ENCODE data around the gene CELF1.
"Not testable (repeated sequence)": the region's sequence is repeated elsewhere in the genome, so short reads cannot be mapped to it uniquely, and the experiment has no call there.

The CELF1 gene

GRCh38 chr11:47573321-47573720 lies 20.4 kb upstream of the CELF1 start:
- no peak for DNase-seq (ENCODE audit: low spot score)

GRCh38 chr11:47572715-47573255 lies 19.9 kb upstream of the CELF1 start:
- no peak for DNase-seq (ENCODE audit: low spot score)

DNA sequence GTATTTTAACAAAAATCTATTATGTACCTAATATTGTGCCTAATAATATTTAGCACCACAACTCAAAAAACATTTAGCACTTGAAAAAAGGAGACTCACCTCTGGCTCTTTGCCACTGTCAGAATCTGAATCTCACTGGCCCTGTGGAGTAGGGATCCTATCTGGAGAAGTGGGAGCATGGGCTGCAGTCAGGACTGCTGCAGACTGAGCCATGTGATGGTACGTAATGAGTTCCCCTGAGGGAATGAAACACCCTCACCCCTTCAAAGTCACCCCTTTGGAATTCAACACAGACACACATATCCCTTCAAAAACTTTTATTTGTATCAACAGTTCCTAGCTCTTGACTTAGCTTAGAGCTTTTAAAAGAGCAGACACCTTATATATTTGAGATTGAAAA lies 19.0 kb upstream of the CELF1 start:
- no peak for DNase-seq (ENCODE audit: low spot score)

DNA sequence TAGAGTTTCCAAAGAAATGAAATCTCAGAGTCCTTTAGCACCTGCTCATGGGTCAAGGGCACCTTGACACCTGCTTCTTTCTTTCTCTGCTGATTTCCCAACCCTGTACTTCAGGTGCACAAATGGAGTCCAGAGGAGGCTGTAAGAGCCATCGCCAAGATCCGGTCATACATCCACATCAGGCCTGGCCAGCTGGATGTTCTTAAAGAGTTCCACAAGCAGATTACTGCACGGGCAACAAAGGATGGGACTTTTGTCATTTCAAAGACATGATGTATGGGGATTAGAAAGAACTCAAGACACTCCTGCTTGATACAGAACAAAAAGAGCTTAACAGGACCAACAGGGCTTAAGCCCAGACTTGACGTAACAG lies 18.4 kb upstream of the CELF1 start:
- no peak for DNase-seq (ENCODE audit: low spot score)

GRCh38 chr11:47570651-47571356 lies 17.9 kb upstream of the CELF1 start:
- DNase-seq (ENCODE audit: low spot score): no peak

DNA sequence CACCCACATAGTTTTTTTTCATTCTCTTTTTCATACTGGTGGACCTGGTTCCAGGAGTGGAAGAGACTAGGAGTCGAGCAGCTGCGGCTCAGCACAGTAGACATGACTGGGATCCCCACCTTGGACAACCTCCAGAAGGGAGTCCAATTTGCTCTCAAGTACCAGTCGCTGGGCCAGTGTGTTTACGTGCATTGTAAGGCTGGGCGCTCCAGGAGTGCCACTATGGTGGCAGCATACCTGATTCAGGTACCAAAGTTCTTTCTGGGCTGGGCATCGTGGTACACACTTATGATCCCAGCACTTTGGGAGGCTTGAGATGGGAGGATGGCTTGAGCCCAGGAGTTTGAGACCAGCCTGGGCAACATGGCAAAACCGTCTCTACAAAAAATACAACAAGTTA lies 16.7 kb upstream of the CELF1 start:
- no peak for DNase-seq (ENCODE audit: low spot score)

GRCh38 chr11:47566149-47566698 lies 13.3 kb upstream of the CELF1 start:
- no peak for DNase-seq (ENCODE audit: low spot score)

- DNase-seq (ENCODE audit: low spot score): peak; percentile 87
These were observed 12.6 kb upstream of the CELF1 start, which contains the start of gene PTPMT1 for GRCh38 chr11:47565340-47566148. TSS of gene PTPMT1 (plus strand) at chr11:47565599. CDS start at chr11:47565623, 24 bp downstream.

DNA sequence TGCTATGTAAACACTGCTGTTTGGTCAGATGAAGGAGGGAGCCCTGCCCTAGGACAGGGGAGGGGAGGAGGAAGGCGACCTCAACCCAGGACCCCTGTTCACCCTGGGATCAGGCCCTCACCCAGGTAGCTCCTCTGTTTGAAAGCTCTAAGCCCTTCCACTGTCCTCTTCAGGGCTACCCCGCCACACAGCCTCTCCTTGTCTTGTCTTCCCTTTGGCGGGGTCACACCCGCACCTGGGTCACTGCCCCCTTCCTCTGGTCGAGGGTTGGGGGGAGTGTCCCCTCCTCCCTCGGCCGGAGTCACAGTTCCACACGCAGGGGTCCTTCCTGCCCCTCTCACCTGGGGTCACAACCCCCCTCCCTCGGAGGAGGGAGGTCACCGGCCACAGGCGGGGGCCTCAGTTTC lies 12.0 kb upstream of the CELF1 start:
- no peak for DNase-seq (ENCODE audit: low spot score)

DNA sequence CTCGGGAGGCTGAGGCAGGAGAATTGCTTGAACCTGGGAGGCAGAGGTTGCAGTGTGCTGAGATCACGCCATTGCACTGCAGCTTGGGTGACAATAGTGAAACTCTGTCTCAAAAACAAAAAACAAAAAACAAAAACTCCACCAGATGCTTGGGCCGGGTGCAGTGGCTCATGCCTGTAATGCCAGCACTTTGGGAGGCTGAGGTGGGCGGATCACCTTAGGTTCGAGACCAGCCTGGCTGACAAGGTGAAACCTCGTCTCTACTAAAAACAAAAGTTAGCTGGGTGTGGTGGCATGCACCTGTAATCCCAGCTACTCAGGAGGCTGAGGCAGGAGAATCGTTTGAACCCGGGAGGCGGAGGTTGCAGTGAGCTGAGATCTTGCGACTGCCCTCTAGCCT lies 11.4 kb upstream of the CELF1 start:
- not testable (repeated sequence) for DNase-seq (ENCODE audit: low spot score)

- DNase-seq (ENCODE audit: low spot score): not testable (repeated sequence)
These were observed 9.5 kb upstream of the CELF1 start for GRCh38 chr11:47562393-47562792.

DNA sequence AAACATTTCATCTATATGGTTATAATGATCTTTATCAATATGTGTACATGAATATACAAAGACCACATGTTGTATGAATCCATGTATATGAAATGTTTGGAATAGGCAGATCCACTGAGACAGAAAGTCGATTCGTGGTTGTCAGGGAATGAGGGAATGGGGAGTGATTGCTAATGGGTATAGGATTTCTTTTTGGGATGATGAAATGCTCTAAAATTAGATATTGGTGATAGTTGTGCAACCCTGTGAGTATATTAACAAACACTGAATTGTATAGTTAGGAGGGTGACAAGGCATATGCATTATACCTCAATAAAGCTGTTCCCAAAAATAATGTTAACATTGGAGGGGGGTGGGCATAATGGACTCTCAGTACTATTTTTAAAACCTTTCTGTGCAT lies 7.5 kb upstream of the CELF1 start:
- DNase-seq (ENCODE audit: low spot score): no peak

GRCh38 chr11:47558695-47559094 lies 5.8 kb upstream of the CELF1 start:
- no peak for DNase-seq (ENCODE audit: low spot score)

DNA sequence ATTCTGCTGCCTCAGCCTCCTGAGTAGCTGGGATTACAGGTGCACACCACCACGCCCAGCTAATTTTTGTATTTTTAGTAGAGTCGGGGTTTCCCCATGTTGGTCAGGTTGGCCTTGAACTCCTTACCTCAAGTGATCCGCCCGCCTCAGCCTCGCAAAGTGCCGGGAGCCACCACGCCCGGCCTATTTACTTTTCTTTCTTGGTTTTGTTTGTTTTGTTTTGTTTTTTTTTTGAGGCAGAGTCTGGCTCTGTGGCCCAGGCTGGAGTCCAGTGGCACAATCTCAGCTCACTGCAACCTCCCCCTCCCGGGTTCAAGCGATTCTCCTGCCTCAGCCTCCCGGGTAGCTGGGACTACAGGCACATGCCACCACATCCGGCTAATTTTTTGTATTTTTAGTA lies 4.1 kb upstream of the CELF1 start:
- not testable (repeated sequence) for DNase-seq (ENCODE audit: low spot score)

GRCh38 chr11:47553406-47553743 lies 443 bp upstream of the CELF1 start:
- no peak for DNase-seq (ENCODE audit: low spot score)

- peak; percentile 36 for DNase-seq (ENCODE audit: low spot score)
These were observed 821 bp downstream of the CELF1 start for GRCh38 chr11:47552056-47552565.

DNA sequence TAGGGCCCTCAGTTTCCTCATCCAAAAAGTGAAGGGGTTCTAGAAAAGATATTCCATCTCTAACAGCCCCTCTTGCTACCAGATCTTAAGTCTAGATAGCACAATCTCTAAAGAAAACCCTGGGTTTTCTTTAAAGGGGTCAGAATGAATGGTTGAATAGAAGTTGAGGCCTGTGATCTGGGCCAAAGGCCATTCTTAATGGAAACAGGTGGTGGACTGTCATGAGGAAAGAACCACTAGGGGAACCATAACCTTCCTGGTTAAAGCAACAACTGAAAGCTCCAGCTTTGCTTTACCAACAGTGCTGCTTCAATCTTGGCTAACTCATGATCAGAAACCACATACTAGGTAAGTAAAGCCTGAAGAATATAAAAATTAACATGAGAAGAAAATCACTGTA lies 1.8 kb downstream of the CELF1 start:
- peak; percentile 27 for DNase-seq (ENCODE audit: low spot score)

DNA sequence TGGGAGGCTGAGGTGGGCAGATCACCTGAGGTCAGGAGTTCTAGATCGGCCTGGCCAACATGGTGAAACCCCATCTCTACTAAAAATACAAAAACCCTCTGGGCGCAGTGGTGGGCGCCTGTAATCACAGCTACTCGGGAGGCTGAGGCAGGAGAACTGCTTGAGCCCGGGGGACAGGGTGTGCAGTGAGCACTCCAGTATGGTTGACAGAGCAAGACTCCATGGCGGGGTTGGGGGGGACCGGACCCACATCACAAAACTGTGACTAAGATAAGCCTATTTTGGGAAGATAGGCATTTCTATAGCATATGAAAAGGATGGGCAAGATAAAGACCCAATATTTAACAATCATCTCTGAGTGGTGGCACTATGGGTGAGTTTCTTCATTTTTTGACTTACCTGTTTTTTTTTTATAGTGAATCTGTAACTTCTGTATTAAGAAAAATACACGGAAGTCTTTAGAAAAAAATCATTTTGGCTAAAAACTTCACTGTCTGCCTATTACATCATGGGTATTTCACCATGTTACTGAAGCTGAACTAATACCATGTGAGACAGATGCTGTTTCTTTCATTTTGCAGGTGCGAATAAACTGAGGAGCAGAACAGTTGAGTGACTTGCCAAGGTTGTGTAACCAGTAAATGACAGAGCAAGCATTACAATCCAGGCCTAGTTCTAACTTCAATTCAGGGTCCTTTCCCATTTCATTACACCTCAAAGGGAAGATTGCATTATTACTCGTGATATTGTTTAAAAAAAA lies 2.5 kb downstream of the CELF1 start:
- no peak for DNase-seq (ENCODE audit: low spot score)

- not testable (repeated sequence) for DNase-seq (ENCODE audit: low spot score)
These were observed 6.7 kb downstream of the CELF1 start for GRCh38 chr11:47546274-47546673.

DNA sequence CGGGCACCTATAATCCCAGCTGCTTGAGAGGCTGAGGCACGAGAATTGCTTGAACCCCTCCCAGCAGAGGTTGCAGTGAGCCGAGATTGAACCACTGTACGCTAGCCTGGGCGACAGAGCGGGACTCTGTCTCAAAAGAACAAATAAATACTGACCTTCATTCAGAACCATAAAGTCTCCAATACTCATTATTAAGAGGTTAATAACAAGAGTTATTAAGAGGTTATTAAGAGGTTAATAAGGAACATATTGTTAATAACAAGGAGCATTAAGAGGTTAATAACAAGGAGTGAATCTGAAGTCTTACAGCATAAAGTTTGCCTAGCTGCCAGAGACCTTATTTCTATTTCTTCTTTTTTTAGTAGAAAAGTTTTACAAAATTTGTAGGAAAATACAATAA lies 7.6 kb downstream of the CELF1 start:
- no peak for DNase-seq (ENCODE audit: low spot score)

- DNase-seq (ENCODE audit: low spot score): no peak
These were observed 11.9 kb downstream of the CELF1 start for GRCh38 chr11:47541070-47541469.

GRCh38 chr11:47539681-47540039 lies 13.3 kb downstream of the CELF1 start:
- no peak for DNase-seq (ENCODE audit: low spot score)
